ENCODE measurements around the gene TRAPPC2L.
A peak's percentile ranks its signal among the peaks of the same experiment; 100 is the strongest.
"Not testable (repeated sequence)": the region's sequence is repeated elsewhere in the genome, so short reads cannot be mapped to it uniquely, and the experiment has no call there.

Gene TRAPPC2L

GRCh38 chr16:88891083-88891482, 34.2 kb downstream of the TRAPPC2L start:
- DNase-seq (ENCODE audit: low read depth in 2 of 2): no peak

GRCh38 chr16:88892065-88892464, 35.1 kb downstream of the TRAPPC2L start:
- DNase-seq (ENCODE audit: low read depth in 2 of 2): no peak

- no peak for DNase-seq (ENCODE audit: low read depth in 2 of 2)
These were observed 36.4 kb downstream of the TRAPPC2L start for GRCh38 chr16:88893127-88893968.

GRCh38 chr16:88894266-88894665, 37.3 kb downstream of the TRAPPC2L start:
- DNase-seq (ENCODE audit: low read depth in 2 of 2): not testable (repeated sequence)

- DNase-seq (ENCODE audit: low read depth in 2 of 2): no peak
These were observed 37.9 kb downstream of the TRAPPC2L start for GRCh38 chr16:88894681-88895300.

GRCh38 chr16:88895335-88895734, 38.4 kb downstream of the TRAPPC2L start:
- no peak for DNase-seq (ENCODE audit: low read depth in 2 of 2)

- no peak for DNase-seq (ENCODE audit: low read depth in 2 of 2)
These were observed 39.5 kb downstream of the TRAPPC2L start for GRCh38 chr16:88896238-88897070.

- DNase-seq (ENCODE audit: low read depth in 2 of 2): no peak
These were observed 40.9 kb downstream of the TRAPPC2L start for GRCh38 chr16:88897696-88898425.

- DNase-seq (ENCODE audit: low read depth in 2 of 2): no peak
These were observed 43.2 kb downstream of the TRAPPC2L start for GRCh38 chr16:88899901-88900661.

- no peak for DNase-seq (ENCODE audit: low read depth in 2 of 2)
These were observed 43.7 kb downstream of the TRAPPC2L start for GRCh38 chr16:88900662-88901052.

- DNase-seq (ENCODE audit: low read depth in 2 of 2): no peak
These were observed 44.9 kb downstream of the TRAPPC2L start for GRCh38 chr16:88901718-88902337.

- no peak for DNase-seq (ENCODE audit: low read depth in 2 of 2)
These were observed 45.8 kb downstream of the TRAPPC2L start for GRCh38 chr16:88902744-88903143.

GRCh38 chr16:88903267-88903666, 46.3 kb downstream of the TRAPPC2L start:
- DNase-seq (ENCODE audit: low read depth in 2 of 2): no peak

GRCh38 chr16:88904676-88905365, 47.9 kb downstream of the TRAPPC2L start:
- DNase-seq (ENCODE audit: low read depth in 2 of 2): no peak

GRCh38 chr16:88905563-88905962, 48.6 kb downstream of the TRAPPC2L start:
- DNase-seq (ENCODE audit: low read depth in 2 of 2): peak; percentile 12 to 22

GRCh38 chr16:88906020-88906419, 49.1 kb downstream of the TRAPPC2L start:
- no peak for DNase-seq (ENCODE audit: low read depth in 2 of 2)

GRCh38 chr16:88906535-88907105, 49.7 kb downstream of the TRAPPC2L start:
- no peak for DNase-seq (ENCODE audit: low read depth in 2 of 2)

GRCh38 chr16:88907768-88908167, 50.8 kb downstream of the TRAPPC2L start:
- DNase-seq (ENCODE audit: low read depth in 2 of 2): no peak

- no peak for DNase-seq (ENCODE audit: low read depth in 2 of 2)
These were observed 51.4 kb downstream of the TRAPPC2L start for GRCh38 chr16:88908307-88908706.
